Mesendoderm (in vitro differentiated cells): ENCODE measurements around the gene LRRC3.
"Not testable (repeated sequence)": the region's sequence is repeated elsewhere in the genome, so short reads cannot be mapped to it uniquely, and the experiment has no call there.

Source experiments
- DNase-seq: peaks from one replicate; pipeline ENCODE4 v3.0.0; 2013
- H2AK5ac ChIP-seq: 2 replicates; pipeline ENCODE4 v1.6.1; 2013; ENCODE audit warnings: low read length, inconsistent platforms
- H2BK120ac ChIP-seq: 2 replicates; pipeline ENCODE4 v1.6.1; 2013; ENCODE audit warnings: low read depth, mild to moderate bottlenecking, low read length, moderate library complexity, mixed read lengths
- H2BK15ac ChIP-seq: replicated peaks from 2 replicates; pipeline ENCODE4 v1.6.1; 2013; ENCODE audit warnings: low read depth, mild to moderate bottlenecking, moderate library complexity
- H2BK5ac ChIP-seq: 2 replicates; pipeline ENCODE4 v1.6.1; 2013; ENCODE audit warnings: low read length, inconsistent platforms
- H3K18ac ChIP-seq: 2 replicates; pipeline ENCODE4 v1.6.1; 2013; ENCODE audit warnings: mild to moderate bottlenecking, low read length, mixed read lengths
- H3K23ac ChIP-seq: one replicate; pipeline ENCODE4 v1.6.1; 2013; ENCODE audit warnings: low read length
- H3K27ac ChIP-seq: 2 replicates; pipeline ENCODE4 v1.5.1; 2013; ENCODE audit warnings: low read depth, mild to moderate bottlenecking, inconsistent platforms, low read length, moderate library complexity
- H3K27me3 ChIP-seq: 2 replicates; pipeline ENCODE4 v1.6.1; 2013; ENCODE audit warnings: low read length, control low read depth, mild to moderate bottlenecking, inconsistent platforms; ENCODE audit not compliant: insufficient read depth, poor library complexity
- H3K36me3 ChIP-seq: 2 replicates; pipeline ENCODE4 v1.6.1; 2013; ENCODE audit warnings: low read length, inconsistent platforms; ENCODE audit not compliant: control insufficient read depth, insufficient read depth
- H3K4ac ChIP-seq: one replicate; pipeline ENCODE4 v1.6.1; 2013; ENCODE audit warnings: low read depth, mild to moderate bottlenecking, low read length, moderate library complexity
- H3K4me1 ChIP-seq: 2 replicates; pipeline ENCODE4 v1.6.1; 2013; ENCODE audit warnings: low read depth, low read length, inconsistent platforms; ENCODE audit not compliant: control insufficient read depth
- H3K4me2 ChIP-seq: 2 replicates; pipeline ENCODE4 v1.6.1; 2013; ENCODE audit warnings: low read length
- H3K4me3 ChIP-seq: 2 replicates; pipeline ENCODE4 v1.5.1; 2013; ENCODE audit warnings: mild to moderate bottlenecking, low read length
- H3K56ac ChIP-seq: one replicate; pipeline ENCODE4 v1.6.1; 2013; ENCODE audit warnings: low read length
- H3K79me1 ChIP-seq: 2 replicates; pipeline ENCODE4 v1.6.1; 2013; ENCODE audit warnings: low read length, inconsistent platforms
- H3K79me2 ChIP-seq: 2 replicates; pipeline ENCODE4 v1.6.1; 2013; ENCODE audit warnings: mild to moderate bottlenecking, low read length; ENCODE audit not compliant: control insufficient read depth, insufficient read depth
- H3K9ac ChIP-seq: 2 replicates; pipeline ENCODE4 v1.6.1; 2013; ENCODE audit warnings: low read length, inconsistent platforms
- H4K5ac ChIP-seq: one replicate; pipeline ENCODE4 v1.6.1; 2013; ENCODE audit warnings: low read length
- H4K8ac ChIP-seq: one replicate; pipeline ENCODE4 v1.6.1; 2013; ENCODE audit warnings: low read depth, mild to moderate bottlenecking, control low read depth, low read length, moderate library complexity
- WGBS: extraction: QIAGEN DNeasy Blood & Tissue Kit; methylation state at CpG from one replicate; pipeline ENCODE4 v1.1.7; 2013; ENCODE audit warnings: low lambda C conversion rate, missing lambda C conversion rate; ENCODE audit not compliant: insufficient coverage; ENCODE audit errors: extremely low coverage; 5-methylcytosine and 5-hydroxymethylcytosine counted together

LRRC3 gene

DNA sequence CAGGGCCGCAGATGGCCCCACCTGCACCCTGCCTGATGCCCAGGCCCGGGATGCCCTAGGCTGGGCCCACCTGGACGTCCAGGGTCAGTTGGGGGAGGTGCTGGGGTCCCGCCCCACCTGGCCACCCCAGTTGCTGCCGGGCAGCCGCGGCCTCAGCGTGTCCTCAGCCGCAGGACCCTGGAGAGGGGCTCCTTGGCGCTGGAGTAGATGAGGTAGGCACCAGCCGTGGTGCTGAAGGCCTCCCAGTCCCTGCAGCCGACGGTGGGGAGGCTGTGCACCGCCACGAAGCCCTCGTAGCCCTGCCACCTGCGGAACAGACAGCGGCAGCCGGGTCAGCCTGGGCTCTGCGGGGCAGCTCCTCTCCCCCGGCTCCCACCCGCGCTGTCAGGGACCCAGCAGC, 44.3 kb downstream of the LRRC3 start:
- H2BK15ac ChIP-seq: no peak overlapping the region
- H3K4me2 ChIP-seq: no peak overlapping the region
- WGBS: no CpG with 5 or more reads among the region's 23 CpGs
- no peak overlapping the region for H3K18ac ChIP-seq
- H3K27me3 ChIP-seq: no peaks in the 10 kb centered on the region
- DNase-seq: no peak
- H2AK5ac ChIP-seq: no peak overlapping the region
- H3K4me1 ChIP-seq: peaks cover 4% of the 10 kb centered on the region
- H3K4me3 ChIP-seq: no peak overlapping the region
- H3K9ac ChIP-seq: no peak overlapping the region
- no peak overlapping the region for H3K27ac ChIP-seq
- no peaks in the 10 kb centered on the region for H3K36me3 ChIP-seq
- H3K23ac ChIP-seq: no peak overlapping the region
- H4K8ac ChIP-seq: no peak overlapping the region
- no peaks in the 10 kb centered on the region for H3K79me1 ChIP-seq
- no peak overlapping the region for H2BK5ac ChIP-seq
- no peak overlapping the region for H3K4ac ChIP-seq
- no peak overlapping the region for H4K5ac ChIP-seq
- H3K79me2 ChIP-seq: no peaks in the 10 kb centered on the region
- H2BK120ac ChIP-seq: no peak overlapping the region
- H3K56ac ChIP-seq: no peak overlapping the region

DNA sequence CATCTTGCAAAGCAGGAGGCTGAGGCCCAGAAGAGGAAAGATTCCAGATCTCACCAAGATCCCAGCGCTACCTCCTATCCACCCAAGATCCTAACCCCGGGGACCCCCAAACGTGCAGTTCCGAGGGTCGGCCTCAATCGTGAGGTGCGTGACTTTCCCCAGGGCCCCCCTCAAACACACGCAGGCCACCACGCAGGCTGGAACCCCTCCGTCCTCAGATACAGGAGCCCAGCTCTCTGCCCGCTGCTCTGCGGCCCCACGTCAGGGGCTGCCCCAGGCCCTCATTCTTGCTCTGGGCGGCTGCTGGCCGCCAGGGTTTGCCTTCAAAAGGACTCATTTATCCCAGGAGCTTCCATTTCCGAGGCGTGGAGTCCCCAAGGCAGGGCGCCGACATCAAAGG, 44.8 kb downstream of the LRRC3 start:
- H2BK5ac ChIP-seq: no peak overlapping the region
- H3K4ac ChIP-seq: no peak overlapping the region
- H3K36me3 ChIP-seq: no peaks in the 10 kb centered on the region
- no peak overlapping the region for H3K9ac ChIP-seq
- DNase-seq: no peak
- no peak overlapping the region for H2BK15ac ChIP-seq
- H3K27me3 ChIP-seq: no peaks in the 10 kb centered on the region
- WGBS: no CpG with 5 or more reads among the region's 19 CpGs
- no peak overlapping the region for H3K27ac ChIP-seq
- no peaks in the 10 kb centered on the region for H3K79me1 ChIP-seq
- no peak overlapping the region for H2BK120ac ChIP-seq
- no peak overlapping the region for H3K4me3 ChIP-seq
- H3K79me2 ChIP-seq: no peaks in the 10 kb centered on the region
- no peak overlapping the region for H3K4me2 ChIP-seq
- no peak overlapping the region for H3K23ac ChIP-seq
- no peak overlapping the region for H4K8ac ChIP-seq
- H3K4me1 ChIP-seq: peaks cover 4% of the 10 kb centered on the region
- H3K56ac ChIP-seq: no peak overlapping the region
- H2AK5ac ChIP-seq: no peak overlapping the region
- H4K5ac ChIP-seq: no peak overlapping the region
- no peak overlapping the region for H3K18ac ChIP-seq

DNA sequence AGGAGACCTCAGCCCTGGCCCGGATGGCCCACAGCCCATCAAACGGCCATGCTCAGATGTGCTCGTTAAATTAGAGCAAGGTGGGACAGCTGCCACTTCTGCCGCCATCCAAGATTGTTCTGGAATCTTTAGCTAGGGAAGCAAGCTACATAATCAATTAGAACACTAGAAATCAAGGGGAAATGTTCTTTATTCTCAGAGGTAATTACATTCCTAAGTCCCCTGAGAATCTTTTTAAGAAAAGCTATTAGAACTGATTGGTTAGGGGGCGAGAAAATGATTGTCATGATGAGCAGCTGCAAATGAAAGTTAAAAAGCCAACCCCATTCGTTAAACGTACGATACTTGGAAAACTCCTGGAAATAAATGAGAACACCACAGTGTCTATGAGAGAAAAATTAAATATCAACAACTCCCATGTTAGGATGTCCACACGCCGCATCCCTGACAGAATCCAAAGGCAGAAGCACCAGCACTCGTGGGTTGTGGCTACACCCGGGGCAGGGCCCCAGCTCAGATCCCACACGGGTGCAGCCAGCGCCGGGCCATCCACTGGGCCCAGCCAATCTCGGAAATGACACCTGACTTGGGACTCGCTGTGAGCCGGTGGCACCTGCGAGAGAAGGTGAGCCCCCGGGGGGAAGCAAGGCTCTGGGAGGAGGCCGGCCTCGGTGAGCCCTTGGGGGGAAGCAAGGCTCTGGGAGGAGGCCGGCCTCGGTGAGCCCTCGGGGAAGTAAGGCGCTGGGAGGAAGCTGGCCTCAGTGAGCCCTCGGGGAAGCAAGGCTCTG, 47.1 kb downstream of the LRRC3 start:
- Histone ChIP-seq H4K5ac (no peak overlapping the region), H2BK120ac (no peak overlapping the region), H3K4me1 (no peaks in the 10 kb centered on the region), H2AK5ac (no peak overlapping the region), H3K56ac (no peak overlapping the region), H4K8ac (no peak overlapping the region), H3K23ac (no peak overlapping the region), H3K4me3 (no peak overlapping the region), H3K27me3 (no peaks in the 10 kb centered on the region), H2BK5ac (no peak overlapping the region), H3K79me2 (no peaks in the 10 kb centered on the region), H3K9ac (no peak overlapping the region), H3K4ac (no peak overlapping the region), H3K79me1 (no peaks in the 10 kb centered on the region), H3K27ac (no peak overlapping the region), H3K36me3 (no peaks in the 10 kb centered on the region), H3K18ac (no peak overlapping the region), H2BK15ac (no peak overlapping the region), H3K4me2 (no peak overlapping the region)
- WGBS: no CpG with 5 or more reads among the region's 27 CpGs
- DNase-seq: no peak

DNA sequence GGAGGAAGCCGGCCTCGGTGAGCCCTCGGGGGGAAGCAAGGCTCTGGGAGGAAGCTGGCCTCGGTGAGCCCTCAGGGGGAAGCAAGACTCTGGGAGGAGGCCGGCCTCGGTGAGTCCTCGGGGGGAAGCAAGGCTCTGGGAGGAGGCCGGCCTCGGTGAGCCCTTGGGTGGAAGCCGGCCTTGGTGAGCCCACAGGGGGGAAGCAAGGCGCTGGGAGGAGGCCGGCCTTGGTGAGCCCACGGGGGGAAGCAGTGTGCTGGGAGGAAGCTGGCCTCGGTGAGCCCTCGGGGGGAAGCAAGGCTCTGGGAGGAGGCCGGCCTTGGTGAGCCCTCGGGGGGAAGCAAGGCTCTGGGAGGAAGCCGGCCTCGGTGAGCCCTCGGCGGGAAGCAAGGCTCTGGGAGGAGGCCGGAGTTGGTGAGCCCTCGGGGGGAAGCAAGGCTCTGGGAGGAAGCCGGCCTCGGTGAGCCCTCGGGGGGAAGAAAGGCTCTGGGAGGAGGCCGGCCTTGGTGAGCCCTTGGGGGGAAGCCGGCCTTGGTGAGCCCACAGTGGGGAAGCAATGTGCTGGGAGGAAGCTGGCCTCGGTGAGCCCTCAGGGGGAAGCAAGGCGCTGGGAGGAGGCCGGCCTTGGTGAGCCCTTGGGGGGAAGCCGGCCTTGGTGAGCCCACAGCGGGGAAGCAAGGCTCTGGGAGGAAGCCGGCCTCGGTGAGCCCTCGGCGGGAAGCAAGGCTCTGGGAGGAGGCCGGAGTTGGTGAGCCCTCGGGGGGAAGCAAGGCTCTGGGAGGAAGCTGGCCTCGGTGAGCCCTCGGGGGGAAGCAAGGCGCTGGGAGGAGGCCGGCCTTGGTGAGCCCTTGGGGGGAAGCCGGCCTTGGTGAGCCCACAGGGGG, 47.9 kb downstream of the LRRC3 start:
- not testable (repeated sequence) for H3K56ac ChIP-seq, H4K8ac ChIP-seq, H2BK15ac ChIP-seq, H3K79me1 ChIP-seq, H3K23ac ChIP-seq, H3K4ac ChIP-seq, H3K4me2 ChIP-seq, H3K4me1 ChIP-seq, H2BK5ac ChIP-seq, H3K36me3 ChIP-seq, H3K9ac ChIP-seq, H3K4me3 ChIP-seq, H3K79me2 ChIP-seq, H3K27me3 ChIP-seq, H2BK120ac ChIP-seq, H4K5ac ChIP-seq, H3K27ac ChIP-seq, H2AK5ac ChIP-seq, DNase-seq, H3K18ac ChIP-seq
- no CpG with 5 or more reads among the region's 44 CpGs for WGBS

DNA sequence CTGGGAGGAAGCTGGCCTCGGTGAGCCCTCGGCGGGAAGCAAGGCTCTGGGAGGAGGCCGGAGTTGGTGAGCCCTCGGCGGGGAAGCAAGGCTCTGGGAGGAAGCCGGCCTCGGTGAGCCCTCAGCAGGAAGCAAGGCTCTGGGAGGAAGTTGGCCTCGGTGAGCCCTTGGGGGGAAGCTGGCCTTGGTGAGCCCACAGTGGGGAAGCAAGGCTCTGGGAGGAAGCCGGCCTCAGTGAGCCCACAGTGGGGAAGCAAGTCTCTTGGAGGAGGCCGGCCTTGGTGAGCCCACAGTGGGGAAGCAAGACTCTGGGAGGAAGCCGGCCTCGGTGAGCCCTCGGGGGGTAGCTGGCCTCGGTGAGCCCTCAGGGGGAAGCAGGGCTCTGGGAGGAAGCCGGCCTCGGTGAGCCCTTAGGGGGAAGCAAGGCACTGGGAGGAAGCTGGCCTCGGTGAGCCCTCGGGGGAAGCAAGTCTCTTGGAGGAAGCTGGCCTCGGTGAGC, 48.6 kb downstream of the LRRC3 start:
- Histone ChIP-seq H3K27me3 (no peaks in the 10 kb centered on the region), H2BK5ac (no peak overlapping the region), H3K79me2 (no peaks in the 10 kb centered on the region), H3K18ac (no peak overlapping the region), H3K4me3 (no peak overlapping the region), H3K56ac (no peak overlapping the region), H4K5ac (no peak overlapping the region), H3K9ac (no peak overlapping the region), H3K23ac (no peak overlapping the region), H2BK120ac (no peak overlapping the region), H3K4me1 (no peaks in the 10 kb centered on the region), H2BK15ac (no peak overlapping the region), H3K79me1 (no peaks in the 10 kb centered on the region), H3K27ac (no peak overlapping the region), H2AK5ac (no peak overlapping the region), H3K4me2 (no peak overlapping the region), H3K4ac (no peak overlapping the region), H4K8ac (no peak overlapping the region), H3K36me3 (no peaks in the 10 kb centered on the region)
- WGBS: no CpG with 5 or more reads among the region's 20 CpGs
- DNase-seq: no peak
